DND-41 (cell line): ENCODE measurements around the gene ELOVL6.

Source experiments
- ATAC-seq: fragments of 200-7000 bp; cut with Tn5 transposase; 3 replicates; pipeline ENCODE4 v1.9.1; 2021; ENCODE audit warnings: low read depth; ENCODE audit not compliant: insufficient read depth
- DNase-seq: peaks from one replicate; pipeline ENCODE4 v3.0.0-alpha.2; 2020
- H2AFZ ChIP-seq: 2 replicates; pipeline ENCODE4 v1.6.0; 2012; ENCODE audit warnings: low read depth, low read length
- H3K27ac ChIP-seq: 2 replicates; pipeline ENCODE4 v1.5.1; 2012; ENCODE audit warnings: low read length, inconsistent platforms
- H3K27me3 ChIP-seq: fragments of 200-600 bp; sonication (generic); 2 replicates; pipeline ENCODE4 v1.6.0; 2012; ENCODE audit warnings: low read length, mild to moderate bottlenecking, inconsistent platforms; ENCODE audit not compliant: insufficient read depth, poor library complexity
- H3K36me3 ChIP-seq: 2 replicates; pipeline ENCODE4 v1.5.1; 2012; ENCODE audit warnings: low read length, inconsistent platforms; ENCODE audit not compliant: insufficient read depth
- H3K4me1 ChIP-seq: 2 replicates; pipeline ENCODE4 v1.5.1; 2012; ENCODE audit warnings: mild to moderate bottlenecking, low read length; ENCODE audit not compliant: insufficient read depth
- H3K4me2 ChIP-seq: 2 replicates; pipeline ENCODE4 v1.6.0; 2012; ENCODE audit warnings: mild to moderate bottlenecking, moderate library complexity, low read length, inconsistent platforms; ENCODE audit not compliant: insufficient read depth
- H3K4me3 ChIP-seq, 2 experiments: fragments of 200-600 bp in 1 of 2; shearing (Covaris generic) in 1 of 2; 2 replicates each; pipeline ENCODE4 v1.5.1; 2012 to 2016; ENCODE audit warnings: inconsistent platforms in 2 of 2, low read length in 2 of 2, mild to moderate bottlenecking in 2 of 2, low read depth in 1 of 2, moderate library complexity in 1 of 2
- H3K79me2 ChIP-seq: 2 replicates; pipeline ENCODE4 v1.6.0; 2012; ENCODE audit warnings: low read length, inconsistent platforms; ENCODE audit not compliant: insufficient read depth
- H3K9ac ChIP-seq: 2 replicates; pipeline ENCODE4 v1.6.0; 2012; ENCODE audit warnings: low read depth, mild to moderate bottlenecking, inconsistent platforms, low read length, moderate library complexity
- H3K9me3 ChIP-seq: 2 replicates; pipeline ENCODE4 v1.5.1; 2012; ENCODE audit warnings: low read length, moderate library complexity, mild to moderate bottlenecking, inconsistent platforms; ENCODE audit not compliant: insufficient read depth, severe bottlenecking
- H4K20me1 ChIP-seq: 2 replicates; pipeline ENCODE4 v1.6.0; 2012; ENCODE audit warnings: low read length; ENCODE audit not compliant: insufficient read depth
- CTCF ChIP-seq: IDR thresholded peaks from 2 replicates; pipeline ENCODE4 v1.5.1; 2012; ENCODE audit warnings: borderline replicate concordance, low read length, moderate library complexity, mild to moderate bottlenecking; ENCODE audit not compliant: poor library complexity, severe bottlenecking; ENCODE audit errors: extremely low read depth
- EZH2 ChIP-seq: IDR thresholded peaks from 3 replicates; pipeline ENCODE4 v1.6.1; 2012; ENCODE audit warnings: borderline replicate concordance, low read depth, mild to moderate bottlenecking, moderate library complexity, low read length, inconsistent platforms; ENCODE audit not compliant: severe bottlenecking

Gene ELOVL6

GRCh38 chr4:110207233-110207632 lies 8.8 kb upstream of the ELOVL6 start:
- Histone ChIP-seq H3K27me3 (no peaks in the 10 kb centered on the region), H3K4me1 (no peaks in the 10 kb centered on the region), H3K9me3 (no peaks in the 10 kb centered on the region), H2AFZ (no peak overlapping the region), H3K36me3 (no peaks in the 10 kb centered on the region), H4K20me1 (no peaks in the 10 kb centered on the region), H3K9ac (no peak overlapping the region), H3K27ac (no peak overlapping the region), H3K4me2 (no peak overlapping the region), H3K79me2 (no peaks in the 10 kb centered on the region), H3K4me3 (no peak overlapping the region)
- TF ChIP-seq EZH2: no peak
- no peak for TF ChIP-seq CTCF
- DNase-seq (no peak), ATAC-seq (no peak)

- Histone ChIP-seq H3K4me3 (no peak overlapping the region), H3K27ac (no peak overlapping the region), H3K9me3 (no peaks in the 10 kb centered on the region), H3K4me2 (no peak overlapping the region), H3K27me3 (no peaks in the 10 kb centered on the region), H4K20me1 (no peaks in the 10 kb centered on the region), H3K79me2 (peaks cover 15% of the 10 kb centered on the region), H3K4me1 (peaks cover 9% of the 10 kb centered on the region), H3K9ac (no peak overlapping the region), H3K36me3 (no peaks in the 10 kb centered on the region; the same call in 1 of the 2 replicates), H2AFZ (no peak overlapping the region)
- TF ChIP-seq CTCF (no peak), EZH2 (no peak)
- DNase-seq (no peak), ATAC-seq (no peak)
These were observed 3.6 kb upstream of the ELOVL6 start for GRCh38 chr4:110202024-110202423.

GRCh38 chr4:110201502-110201901 lies 3.1 kb upstream of the ELOVL6 start:
- Histone ChIP-seq H3K4me1 (peaks cover 9% of the 10 kb centered on the region), H3K4me2 (no peak overlapping the region), H2AFZ (no peak overlapping the region), H3K27ac (no peak overlapping the region), H3K4me3 (no peak overlapping the region), H4K20me1 (no peaks in the 10 kb centered on the region), H3K27me3 (no peaks in the 10 kb centered on the region), H3K79me2 (peaks cover 21% of the 10 kb centered on the region), H3K36me3 (no peaks in the 10 kb centered on the region; the same call in 1 of the 2 replicates), H3K9ac (no peak overlapping the region), H3K9me3 (no peaks in the 10 kb centered on the region)
- no peak for ATAC-seq
- DNase-seq: no peak
- TF ChIP-seq EZH2: no peak

- H3K9me3 ChIP-seq: no peaks in the 10 kb centered on the region
- TF ChIP-seq EZH2 (no peak), CTCF (no peak)
These were observed 2.3 kb upstream of the ELOVL6 start for GRCh38 chr4:110200689-110201088.

More at GRCh38 chr4:110200689-110201088, 2.3 kb upstream of the ELOVL6 start:
- Histone ChIP-seq H3K4me3 (no peak overlapping the region), H3K27me3 (no peaks in the 10 kb centered on the region), H3K9ac (no peak overlapping the region), H3K4me1 (peaks cover 14% of the 10 kb centered on the region), H3K27ac (no peak overlapping the region), H3K36me3 (no peaks in the 10 kb centered on the region; the same call in 1 of the 2 replicates), H2AFZ (no peak overlapping the region), H3K79me2 (peaks cover 29% of the 10 kb centered on the region), H3K4me2 (no peak overlapping the region), H4K20me1 (no peaks in the 10 kb centered on the region)
- DNase-seq (no peak), ATAC-seq (no peak)
